Ovary (tissue), 9 donors: Measurements from ENCODE around the gene GABRR2. TPM values are rescaled to one million over a fixed set of nuclear protein-coding genes. Genes with fewer than 3 reads are reported as not detected.

ENCODE experiments used
- DNase-seq, 5 donors: peaks; one replicate each; pipeline ENCODE4 v3.0.0-alpha.2; 2019 to 2020
- H3K27ac ChIP-seq, 2 donors: fragments of 200-600 bp; one replicate each; pipeline versions ENCODE4 v1.5.1 to v1.8.0; 2019 to 2022
- H3K27me3 ChIP-seq: fragments of 200-600 bp; one replicate; pipeline ENCODE4 v1.8.0; 2022
- H3K36me3 ChIP-seq: fragments of 200-600 bp; sonication (generic); one replicate; pipeline ENCODE4 v1.5.1; 2019
- H3K4me1 ChIP-seq: one replicate; pipeline ENCODE4 v1.8.1; 2013; ENCODE audit warnings: mild to moderate bottlenecking, moderate library complexity; ENCODE audit not compliant: insufficient read depth
- H3K4me3 ChIP-seq: fragments of 200-600 bp; sonication (generic); one replicate; pipeline ENCODE4 v1.5.1; 2017
- H3K9me3 ChIP-seq, 2 donors: fragments of 200-600 bp in 1 of 2; sonication (generic) in 1 of 2; one replicate each; pipeline versions ENCODE4 v1.5.1 to v1.8.1; 2013 to 2019; ENCODE audit warnings: mild to moderate bottlenecking in 1 of 2, moderate library complexity in 1 of 2
- EP300 ChIP-seq: sonication (generic); formaldehyde crosslinking; IDR thresholded peaks from one replicate; pipeline ENCODE4 v1.6.1; 2017; ENCODE audit warnings: antibody characterized with exemption
- POLR2A ChIP-seq: fragments of 450-650 bp; IDR thresholded peaks from one replicate; pipeline ENCODE4 v1.6.1; 2017; ENCODE audit warnings: antibody characterized with exemption, mild to moderate bottlenecking, moderate library complexity
- WGBS, 3 donors: extraction: QIAGEN DNeasy Blood & Tissue Kit in 1 of 3; methylation state at CpG; one replicate each; pipeline versions ENCODE4 v1.1.5 to v1.1.7; 2013 to 2017; 5-methylcytosine and 5-hydroxymethylcytosine counted together
- intact Hi-C, 4 donors: fragments of 100-400 bp; cut with DNase I; formaldehyde crosslinking; loops; one replicate each; pipeline versions ENCODE4 v1.11.0 to v1.15.1; 2022 to 2023
- polyA plus RNA-seq, 2 donors: library from polyadenylated mRNA; stranded (reverse); fragments of 200-250 nt in 1 of 2; fragments of 350-450 nt in 1 of 2; fragmentation: Illumina TruSeq in 1 of 2; extraction: RNeasy Lipid Tissue Mini Kit (QIAGEN cat#74804) in 1 of 2; gene quantifications; one replicate each; pipeline ENCODE4 v1.2.3, GENCODE V29; 2013 to 2014
- total RNA-seq, 7 donors: library from RNA; depleted of rRNA in 2 of 7; stranded (reverse); fragments of >200 nt in 2 of 7; fragmentation: NEBNext Ultra II Directional in 3 of 7; extraction: Animal tissue kit (Norgen Biotek cat#: 25700) in 3 of 7; gene quantifications; one replicate each; pipeline versions ENCODE4 v1.1.0 to v1.2.4, GENCODE V29; 2016 to 2023
- TF ChIP-seq, protein P1 (sequence below), 3 donors: fragments of 450-650 bp in 2 of 3; fragments of 200-600 bp in 1 of 3; IDR thresholded peaks; one replicate each; pipeline versions ENCODE4 v1.5.1 to v1.8.0; 2016 to 2022; ENCODE audit warnings: antibody characterized with exemption in 3 of 3, mild to moderate bottlenecking in 1 of 3
- donor health status: DM: no; HTN: no; CAD: no; lungs with moderate emphysema.
- donor health status: DM: no; HTN: no; CAD: no.
- donor health status: Bipolar disorder and iron deficiency.
- donor health status: DM: yes; HTN: yes; CAD: no.
- donor health status: DM: no; HTN: no; CAD: no.
- donor health status: DM: yes; HTN: yes; CAD: no.

Gene GABRR2
- total and polyA plus RNA-seq, 9 donors, result 0.24 to 1.1 (median 0.52) TPM; not detected in 1

DNA sequence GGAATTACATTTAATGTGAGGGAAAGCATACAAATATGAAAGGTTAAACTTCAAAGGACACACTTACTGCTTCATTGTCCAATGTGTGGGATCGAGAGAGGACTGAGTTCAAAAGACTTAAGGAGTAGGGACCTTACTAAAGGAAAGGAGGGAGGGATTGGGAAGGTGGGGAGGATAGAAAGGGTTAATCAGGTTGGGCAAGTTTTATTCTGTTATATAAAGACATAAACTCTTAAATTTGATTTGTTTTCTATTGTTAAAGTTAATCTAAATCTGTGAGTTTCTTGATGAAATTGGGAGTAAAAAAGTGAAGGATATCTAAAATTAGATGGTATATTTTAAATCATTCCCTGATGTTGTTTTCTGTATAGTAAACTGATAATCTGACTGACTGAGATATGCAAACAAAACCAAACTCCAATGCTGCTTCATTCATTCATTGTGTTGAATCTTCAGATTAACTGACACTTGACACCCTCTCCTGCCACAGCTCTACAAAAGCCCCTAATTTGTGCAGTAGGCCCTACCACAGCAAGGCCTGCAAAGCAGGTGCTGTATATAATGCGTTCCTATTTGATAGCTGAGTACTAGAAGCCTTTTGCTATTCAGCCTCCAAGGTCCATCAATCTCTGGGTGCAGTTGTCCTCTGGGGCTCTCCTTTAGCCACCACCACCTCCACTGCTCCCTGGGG lies 38.7 kb upstream of the GABRR2 start:
- intact Hi-C loops, result loop anchor here in 2 of 4 donors (1.0 to 10.0 kb wide), 2 partner anchors 274 to 369 kb away; partner anchors contain the start of gene PNRC1 (in 1 of the 2)
- peaks cover 7% of the 10 kb centered on the region for H3K4me1 ChIP-seq
- WGBS, 3 donors, result 77 to 85% (median 83%) methylated on average over 2 of the region's 2 CpGs
- no peaks in the 10 kb centered on the region for H3K9me3 ChIP-seq
- H3K36me3 ChIP-seq, result no peaks in the 10 kb centered on the region
- TF ChIP-seq EP300, result no peak
- TF ChIP-seq, protein P1, sequence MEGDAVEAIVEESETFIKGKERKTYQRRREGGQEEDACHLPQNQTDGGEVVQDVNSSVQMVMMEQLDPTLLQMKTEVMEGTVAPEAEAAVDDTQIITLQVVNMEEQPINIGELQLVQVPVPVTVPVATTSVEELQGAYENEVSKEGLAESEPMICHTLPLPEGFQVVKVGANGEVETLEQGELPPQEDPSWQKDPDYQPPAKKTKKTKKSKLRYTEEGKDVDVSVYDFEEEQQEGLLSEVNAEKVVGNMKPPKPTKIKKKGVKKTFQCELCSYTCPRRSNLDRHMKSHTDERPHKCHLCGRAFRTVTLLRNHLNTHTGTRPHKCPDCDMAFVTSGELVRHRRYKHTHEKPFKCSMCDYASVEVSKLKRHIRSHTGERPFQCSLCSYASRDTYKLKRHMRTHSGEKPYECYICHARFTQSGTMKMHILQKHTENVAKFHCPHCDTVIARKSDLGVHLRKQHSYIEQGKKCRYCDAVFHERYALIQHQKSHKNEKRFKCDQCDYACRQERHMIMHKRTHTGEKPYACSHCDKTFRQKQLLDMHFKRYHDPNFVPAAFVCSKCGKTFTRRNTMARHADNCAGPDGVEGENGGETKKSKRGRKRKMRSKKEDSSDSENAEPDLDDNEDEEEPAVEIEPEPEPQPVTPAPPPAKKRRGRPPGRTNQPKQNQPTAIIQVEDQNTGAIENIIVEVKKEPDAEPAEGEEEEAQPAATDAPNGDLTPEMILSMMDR (IDR thresholded peaks at IDR 0.05), result no peak
- no peak for TF ChIP-seq POLR2A
- no peaks in the 10 kb centered on the region for H3K27me3 ChIP-seq
- no peak overlapping the region for H3K27ac ChIP-seq
- no peak overlapping the region for H3K4me3 ChIP-seq
- DNase-seq, result no peak

DNA sequence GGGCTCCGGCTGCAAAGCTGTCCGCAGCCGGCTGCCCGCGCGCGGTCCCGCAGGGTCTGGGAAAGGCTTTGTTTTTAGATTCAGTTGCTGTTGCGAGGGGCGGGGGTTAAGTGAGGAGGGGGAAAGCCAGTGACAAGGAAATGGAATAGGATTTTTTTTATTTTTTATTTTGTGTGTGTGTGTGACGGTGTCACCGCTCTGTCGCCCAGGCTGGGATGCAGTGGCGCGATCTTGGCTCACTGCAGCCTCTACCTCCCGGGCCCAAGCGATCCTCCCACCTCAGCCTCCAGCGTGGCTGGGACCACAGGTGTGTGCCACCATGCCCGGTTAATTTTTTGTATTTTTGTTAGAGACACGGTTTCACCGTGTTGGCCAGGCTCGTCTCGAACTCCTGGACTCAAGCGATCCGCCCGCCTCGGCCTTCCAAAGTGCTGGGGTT lies 38.0 kb upstream of the GABRR2 start:
- Histone ChIP-seq H3K27ac (peak overlapping the region; percentile 93 to 99), H3K4me3 (peak overlapping the region; percentile 70), H3K36me3 (no peaks in the 10 kb centered on the region), H3K4me1 (peaks cover 11% of the 10 kb centered on the region), H3K27me3 (no peaks in the 10 kb centered on the region), H3K9me3 (no peaks in the 10 kb centered on the region)
- peak in 4 of 5 donors; percentile 9 to 50 (median 28) for DNase-seq
- no peak for TF ChIP-seq POLR2A
- TF ChIP-seq, protein P1 (IDR thresholded peaks at IDR 0.05), result no peak
- no peak for TF ChIP-seq EP300
- WGBS, 3 donors, result 20 to 32% (median 25%) methylated on average over 27 of the region's 27 CpGs
- intact Hi-C loops, result loop anchor here in 2 of 4 donors (1.0 to 10.0 kb wide), 2 partner anchors 273 to 368 kb away; partner anchors contain the start of gene PNRC1 (in 1 of the 2)

DNA sequence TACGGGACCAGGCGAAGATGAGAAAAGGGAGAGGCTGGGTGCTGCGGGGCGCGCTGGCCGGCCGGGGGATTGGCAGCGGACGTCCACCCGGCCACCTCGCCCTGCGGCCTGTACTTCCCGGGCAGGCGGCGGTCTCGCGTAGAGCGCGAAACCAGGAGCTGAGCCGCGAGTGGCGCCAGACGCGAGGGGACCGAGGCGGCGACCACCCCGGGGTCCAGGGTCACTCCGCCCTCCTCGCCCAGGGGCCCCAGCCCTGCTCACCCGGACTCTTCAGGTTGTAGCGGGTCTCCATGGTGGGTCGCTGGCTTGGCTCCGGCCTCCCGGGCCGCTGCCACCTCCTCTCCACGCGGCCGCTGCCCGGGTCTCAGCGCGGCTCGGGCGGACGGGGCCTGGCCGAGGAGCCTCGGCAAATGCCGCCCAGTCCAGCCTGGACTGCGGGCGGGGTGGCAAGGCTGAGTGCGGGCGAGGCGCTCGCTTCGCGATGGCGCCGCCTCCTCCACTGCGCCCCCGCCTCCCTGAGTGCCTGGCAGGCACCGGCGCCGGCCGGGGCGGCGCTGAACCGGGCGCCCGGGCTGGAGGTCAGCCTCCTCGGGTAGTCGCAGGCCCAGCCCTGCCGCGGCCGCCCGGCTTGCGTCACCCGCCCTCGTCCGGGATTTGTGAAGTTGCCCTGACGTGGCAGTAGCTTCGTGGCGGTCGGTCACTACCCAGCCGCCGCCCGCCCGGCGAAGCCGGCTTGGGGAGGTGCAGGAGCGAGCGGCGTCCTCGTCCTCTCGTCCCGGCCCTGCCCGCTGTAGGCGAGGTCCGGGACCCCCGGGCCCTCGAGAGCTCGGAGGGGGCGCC lies 37.4 kb upstream of the GABRR2 start, which contains the start of gene UBE2J1:
TSS of gene UBE2J1 (minus strand) at position 445 of the 840 bp plus-strand sequence. CDS start at position 292, 153 bp downstream.
- H3K4me1 ChIP-seq, result peaks cover 11% of the 10 kb centered on the region
- WGBS, 3 donors, result 0 to 1% (median 0%) methylated on average over 41 to 102 of the region's 102 CpGs
- TF ChIP-seq, protein P1 (IDR thresholded peaks at IDR 0.05), result peak in 1 of 3 donors; percentile 18
- TF ChIP-seq POLR2A, result peak; percentile 80
- TF ChIP-seq EP300, result peak; percentile 14
- peak within 1 kb of the TSS; percentile 93 to 99 for H3K27ac ChIP-seq
- H3K4me3 ChIP-seq, result peak within 1 kb of the TSS; percentile 70
- peak; percentile 86 to 93 (median 91) for DNase-seq
- H3K9me3 ChIP-seq, result no peaks in the 10 kb centered on the region
- intact Hi-C loops, result loop anchor here in 2 of 4 donors (1.0 to 10.0 kb wide), 2 partner anchors 272 to 368 kb away; partner anchors contain the start of gene PNRC1 (in 1 of the 2)
- H3K27me3 ChIP-seq, result no peaks in the 10 kb centered on the region
- no peaks in the 10 kb centered on the region for H3K36me3 ChIP-seq

DNA sequence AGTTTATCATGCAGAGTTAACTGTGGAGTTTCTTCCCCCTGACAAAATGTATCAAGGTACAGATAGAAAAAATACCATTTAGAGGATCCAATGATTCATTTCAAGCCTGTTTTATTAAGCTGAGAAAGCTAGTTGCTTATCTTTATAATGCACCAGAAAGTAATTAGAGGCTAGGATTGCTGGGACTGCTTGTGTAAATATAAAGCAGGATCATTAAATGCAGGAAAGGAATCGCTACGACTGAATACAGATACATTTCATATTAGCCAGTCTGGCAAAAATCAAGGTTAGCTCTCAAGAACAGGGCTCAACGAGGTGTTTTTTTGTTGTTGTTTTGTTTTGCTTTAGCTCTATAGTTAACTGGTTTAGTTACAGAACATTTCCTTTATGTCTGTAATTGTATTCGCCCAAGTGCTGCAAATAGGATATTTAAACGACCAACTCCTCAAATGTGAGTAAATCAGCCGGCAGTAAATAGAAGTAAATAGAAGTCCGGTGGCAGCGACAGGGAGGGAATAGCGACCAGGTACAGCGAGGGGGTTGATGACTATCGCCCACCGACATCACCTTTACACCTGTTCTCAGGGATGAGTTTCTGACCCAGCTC lies 36.7 kb upstream of the GABRR2 start:
- no peaks in the 10 kb centered on the region for H3K9me3 ChIP-seq
- TF ChIP-seq, protein P1 (IDR thresholded peaks at IDR 0.05), result no peak
- no peak for TF ChIP-seq EP300
- no peak for TF ChIP-seq POLR2A
- intact Hi-C loops, result loop anchor here in 1 of 4 donors (10.0 kb wide), 1 partner anchor 367 kb away; no protein-coding TSS in a partner anchor
- H3K36me3 ChIP-seq, result no peaks in the 10 kb centered on the region
- no peaks in the 10 kb centered on the region for H3K27me3 ChIP-seq
- H3K27ac ChIP-seq, result peak overlapping the region; percentile 93 to 99
- H3K4me3 ChIP-seq, result peak overlapping the region; percentile 70
- H3K4me1 ChIP-seq, result peaks cover 11% of the 10 kb centered on the region
- DNase-seq, result no peak
- WGBS, 3 donors, result 0 to 1% (median 0%) methylated on average over 12 of the region's 12 CpGs
